Activated CD4-positive, alpha-beta T cell treated with anti-CD3 and anti-CD28 coated beads, Interleukin-2, amount 50 U/mL, for 48 hours (primary cell): ENCODE results near the gene KANTR.
A peak's percentile ranks its signal among the peaks of the same experiment; 100 is the strongest.

Experiments used
- DNase-seq, 2 experiments: peaks; one replicate each; pipeline ENCODE4 v3.0.0-alpha.2; 2020

KANTR gene

GRCh38 chrX:53081925-53082772 lies 11.8 kb upstream of the KANTR start, which contains the start of gene TSPYL2:
TSS of gene TSPYL2 (plus strand) at chrX:53082367. CDS start at chrX:53082499, 132 bp downstream.
- DNase-seq, result peak; percentile 90 to 92

DNA sequence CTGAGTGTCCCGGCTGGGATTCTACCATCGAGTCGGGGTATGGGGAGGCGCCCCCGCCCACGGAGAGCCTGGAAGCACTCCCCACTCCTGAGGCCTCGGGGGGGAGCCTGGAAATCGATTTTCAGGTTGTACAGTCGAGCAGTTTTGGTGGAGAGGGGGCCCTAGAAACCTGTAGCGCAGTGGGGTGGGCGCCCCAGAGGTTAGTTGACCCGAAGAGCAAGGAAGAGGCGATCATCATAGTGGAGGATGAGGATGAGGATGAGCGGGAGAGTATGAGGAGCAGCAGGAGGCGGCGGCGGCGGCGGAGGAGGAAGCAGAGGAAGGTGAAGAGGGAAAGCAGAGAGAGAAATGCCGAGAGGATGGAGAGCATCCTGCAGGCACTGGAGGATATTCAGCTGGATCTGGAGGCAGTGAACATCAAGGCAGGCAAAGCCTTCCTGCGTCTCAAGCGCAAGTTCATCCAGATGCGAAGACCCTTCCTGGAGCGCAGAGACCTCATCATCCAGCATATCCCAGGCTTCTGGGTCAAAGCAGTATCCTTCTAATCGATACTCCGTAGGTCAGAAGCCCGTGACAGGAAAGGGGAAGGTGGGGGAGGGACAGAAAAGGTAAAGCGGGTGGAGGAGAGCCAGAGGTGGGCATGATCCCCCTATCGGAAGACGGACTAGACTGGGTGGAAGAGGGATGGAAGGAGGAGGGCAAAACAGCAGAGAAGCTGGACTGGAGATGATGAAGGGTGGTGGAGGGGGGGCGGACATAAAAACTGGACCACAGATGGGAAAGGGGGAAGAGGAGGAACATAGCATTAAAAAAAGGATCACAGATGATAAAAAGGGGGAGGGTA lies 10.9 kb upstream of the KANTR start:
- no peak for DNase-seq

GRCh38 chrX:53084043-53084570 lies 9.8 kb upstream of the KANTR start:
- DNase-seq, result no peak

GRCh38 chrX:53084863-53085262 lies 9.1 kb upstream of the KANTR start:
- DNase-seq, result no peak

DNA sequence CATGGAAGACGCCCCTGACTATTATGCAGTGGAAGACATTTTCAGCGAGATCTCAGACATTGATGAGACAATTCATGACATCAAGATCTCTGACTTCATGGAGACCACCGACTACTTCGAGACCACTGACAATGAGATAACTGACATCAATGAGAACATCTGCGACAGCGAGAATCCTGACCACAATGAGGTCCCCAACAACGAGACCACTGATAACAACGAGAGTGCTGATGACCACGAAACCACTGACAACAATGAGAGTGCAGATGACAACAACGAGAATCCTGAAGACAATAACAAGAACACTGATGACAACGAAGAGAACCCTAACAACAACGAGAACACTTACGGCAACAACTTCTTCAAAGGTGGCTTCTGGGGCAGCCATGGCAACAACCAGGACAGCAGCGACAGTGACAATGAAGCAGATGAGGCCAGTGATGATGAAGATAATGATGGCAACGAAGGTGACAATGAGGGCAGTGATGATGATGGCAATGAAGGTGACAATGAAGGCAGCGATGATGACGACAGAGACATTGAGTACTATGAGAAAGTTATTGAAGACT lies 8.2 kb upstream of the KANTR start:
- no peak for DNase-seq

DNA sequence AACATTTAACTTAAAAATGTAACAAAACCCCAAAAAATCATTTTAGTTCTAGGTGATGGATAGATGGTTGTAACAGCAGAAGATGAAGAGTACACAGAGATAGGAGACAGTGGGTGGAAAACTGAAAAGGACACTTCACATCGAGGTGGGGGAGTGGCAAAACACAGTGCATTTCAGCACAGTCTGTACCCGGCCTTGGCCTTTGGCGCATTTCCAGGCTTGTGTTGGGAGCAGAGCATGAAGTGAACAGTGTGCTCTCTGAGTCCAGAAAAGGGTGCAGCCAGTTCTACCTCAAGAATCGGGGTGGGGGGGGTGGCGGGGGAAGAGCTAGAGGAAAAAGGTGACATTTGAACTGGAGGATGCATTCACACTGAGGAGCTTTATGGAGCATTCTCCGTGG lies 7.5 kb upstream of the KANTR start:
- DNase-seq, result no peak

DNA sequence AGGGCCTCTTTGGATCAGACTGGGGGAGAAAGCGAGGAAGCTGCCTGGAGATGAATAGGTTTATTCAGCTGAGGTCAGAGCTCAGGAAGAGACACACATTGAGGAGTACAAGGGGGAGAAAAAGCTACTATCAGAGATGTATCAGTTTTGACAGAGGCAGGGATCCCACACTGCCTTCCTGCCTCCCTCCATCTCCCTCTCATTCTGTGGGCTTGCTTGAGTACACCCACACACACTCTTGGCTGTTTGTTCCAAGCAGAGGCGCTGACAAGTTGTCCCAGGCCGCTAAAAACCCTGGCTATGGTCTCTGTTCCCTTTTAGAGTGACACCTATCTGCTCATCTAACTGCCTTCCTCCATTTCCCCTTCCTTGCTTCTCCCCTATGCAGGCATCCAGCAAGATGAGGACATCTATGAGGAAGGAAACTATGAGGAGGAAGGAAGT lies 6.5 kb upstream of the KANTR start:
- DNase-seq, result no peak

- DNase-seq, result peak; percentile 75 to 78
Measured at GRCh38 chrX:53088136-53088974, 5.6 kb upstream of the KANTR start.

DNA sequence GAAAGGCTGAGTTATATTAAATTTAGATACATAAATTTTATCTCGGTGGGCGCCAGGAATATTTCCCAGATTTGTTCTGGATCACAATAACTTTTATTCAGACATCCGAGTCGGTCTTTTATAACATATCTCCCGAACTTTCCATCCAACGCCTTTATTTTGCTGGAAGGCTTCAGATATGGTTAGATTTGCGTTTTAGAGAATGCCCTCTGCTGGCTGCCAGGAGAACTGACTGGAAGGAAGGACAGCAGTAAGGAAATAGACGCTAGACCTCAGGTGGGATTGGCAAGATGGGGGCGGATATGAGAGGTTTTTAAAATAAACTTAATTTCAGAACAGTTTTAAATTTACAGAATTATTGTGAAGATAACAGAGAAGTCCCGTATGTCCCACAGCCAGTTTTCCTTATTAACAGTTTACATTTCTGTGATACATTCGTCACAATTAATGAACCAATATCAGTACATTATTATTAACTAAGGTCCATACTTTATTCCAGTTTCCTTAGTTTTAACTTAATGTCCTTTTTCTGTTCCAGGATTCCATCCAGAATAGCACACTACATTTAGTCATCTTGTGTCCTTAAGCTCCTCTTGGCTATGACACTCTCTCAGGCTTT lies 4.6 kb upstream of the KANTR start:
- no peak for DNase-seq

DNA sequence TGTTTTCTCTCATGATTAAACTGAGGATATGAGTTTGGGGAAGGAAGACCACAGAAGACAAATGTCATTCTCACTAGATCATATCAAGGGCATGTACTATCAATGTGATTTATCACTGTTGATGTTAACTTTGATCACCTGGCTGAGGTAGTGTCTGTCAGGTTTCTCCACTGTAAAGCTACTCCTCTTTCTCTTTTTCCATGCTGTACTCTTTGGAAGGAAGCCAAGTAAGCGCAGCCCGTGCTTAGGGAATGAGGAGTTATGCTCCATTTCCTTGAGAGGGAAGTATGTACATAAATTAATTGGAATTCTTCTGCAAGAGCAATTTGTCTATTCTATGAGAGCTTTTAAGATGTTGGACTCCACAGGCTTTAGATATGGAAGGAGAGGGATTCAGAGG lies 4.0 kb upstream of the KANTR start:
- no peak for DNase-seq

DNA sequence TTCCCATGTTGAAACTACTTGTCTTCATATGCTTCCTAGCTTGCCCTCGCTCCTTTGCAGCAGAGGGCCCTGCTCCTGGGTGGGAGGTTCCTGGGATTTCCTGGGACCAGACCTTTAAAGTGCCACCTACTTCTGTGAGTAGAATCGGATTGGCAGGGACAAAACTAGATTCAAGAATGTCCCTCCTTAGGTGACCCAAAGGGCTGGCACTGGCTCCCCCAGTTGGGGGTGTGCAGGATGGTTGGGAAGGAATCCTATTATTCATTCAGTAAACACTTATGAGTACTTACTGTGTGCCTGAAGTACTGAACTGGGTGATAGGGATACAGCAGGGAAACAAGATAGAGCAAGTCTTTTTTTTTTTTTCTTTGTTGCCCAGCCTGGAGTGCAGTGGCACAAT lies 2.6 kb upstream of the KANTR start:
- no peak for DNase-seq

GRCh38 chrX:53093177-53093655 lies 726 bp upstream of the KANTR start:
- peak; percentile 76 to 83 for DNase-seq

DNA sequence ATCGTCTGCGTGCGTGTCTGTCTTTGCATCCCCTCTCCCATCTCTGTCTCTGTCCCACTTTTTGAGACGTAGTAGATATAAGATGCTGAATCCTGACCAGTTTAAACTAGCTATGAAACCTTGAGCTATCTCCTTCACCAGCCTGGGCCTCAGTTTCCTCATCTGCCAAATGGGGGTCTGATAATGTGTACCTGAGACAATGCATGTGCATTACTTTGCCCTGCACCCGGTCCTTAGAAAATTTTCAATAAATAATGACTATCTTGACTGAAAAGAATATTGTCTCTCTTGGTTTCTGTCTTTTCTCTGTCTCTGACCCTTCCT lies 602 bp downstream of the KANTR start:
- no peak for DNase-seq

DNA sequence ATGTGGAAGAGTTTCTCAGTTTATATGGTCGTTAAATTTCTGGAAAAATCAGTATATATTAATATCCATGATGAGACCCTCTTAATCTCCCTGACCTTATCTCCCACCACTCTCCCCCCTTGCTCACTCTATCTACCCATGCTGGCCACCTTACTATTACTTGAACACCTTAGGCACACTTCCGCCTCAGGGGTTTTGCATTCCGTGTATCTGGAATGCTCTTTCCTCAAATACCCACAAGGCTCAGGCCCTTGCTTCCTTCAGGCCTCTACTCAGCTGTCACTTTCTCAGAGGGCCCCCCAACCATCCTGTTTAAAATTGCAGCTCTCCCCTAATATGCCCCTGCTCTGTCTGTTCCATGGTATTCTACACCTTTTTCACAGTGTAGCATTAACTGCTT lies 1.9 kb downstream of the KANTR start:
- no peak for DNase-seq

GRCh38 chrX:53114864-53115549 lies 21.1 kb downstream of the KANTR start:
- DNase-seq, result no peak

- no peak for DNase-seq
Measured at GRCh38 chrX:53115550-53115874, 21.6 kb downstream of the KANTR start.

DNA sequence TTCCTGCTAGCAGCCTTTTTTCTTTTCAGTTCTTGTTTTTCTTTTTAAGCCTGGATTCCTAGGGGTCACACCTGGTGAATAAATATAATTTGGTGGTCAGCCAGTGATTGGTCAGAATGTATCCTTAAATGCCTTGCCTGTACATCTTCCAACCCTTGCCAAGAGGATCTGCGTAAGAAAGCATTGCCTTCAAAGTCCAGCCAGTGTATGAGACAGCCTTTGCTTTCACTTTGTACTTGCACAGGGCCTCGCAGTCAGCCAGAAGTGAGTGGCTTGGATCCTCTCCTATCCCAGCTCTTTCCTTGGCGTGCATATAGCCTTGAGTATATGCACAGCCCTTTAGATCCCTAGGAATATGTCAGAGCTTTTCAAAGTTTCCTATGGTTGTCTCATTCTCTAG lies 22.2 kb downstream of the KANTR start:
- DNase-seq, result no peak

DNA sequence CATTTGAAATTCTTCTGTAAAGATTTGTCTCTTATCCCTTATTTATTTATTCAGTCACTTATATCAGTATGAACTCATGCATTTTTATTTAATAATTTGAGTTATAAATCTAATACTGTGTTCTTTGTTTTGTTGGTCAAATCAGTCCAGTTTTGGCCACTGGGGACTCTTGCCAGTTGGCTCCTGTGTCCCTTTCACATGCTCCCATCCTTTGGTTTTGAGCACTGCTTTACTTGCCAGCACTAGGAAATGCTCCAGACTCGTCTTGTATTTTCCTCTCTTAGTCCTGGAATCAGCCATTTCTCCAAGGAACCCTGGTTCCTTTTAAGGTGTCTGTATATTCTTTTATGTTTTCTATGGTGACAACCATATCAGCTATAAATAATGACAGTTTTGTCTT lies 28.1 kb downstream of the KANTR start:
- no peak for DNase-seq

- DNase-seq, result no peak
Measured at GRCh38 chrX:53125506-53125905, 31.6 kb downstream of the KANTR start.

- no peak for DNase-seq
Measured at GRCh38 chrX:53126377-53126776, 32.4 kb downstream of the KANTR start.

DNA sequence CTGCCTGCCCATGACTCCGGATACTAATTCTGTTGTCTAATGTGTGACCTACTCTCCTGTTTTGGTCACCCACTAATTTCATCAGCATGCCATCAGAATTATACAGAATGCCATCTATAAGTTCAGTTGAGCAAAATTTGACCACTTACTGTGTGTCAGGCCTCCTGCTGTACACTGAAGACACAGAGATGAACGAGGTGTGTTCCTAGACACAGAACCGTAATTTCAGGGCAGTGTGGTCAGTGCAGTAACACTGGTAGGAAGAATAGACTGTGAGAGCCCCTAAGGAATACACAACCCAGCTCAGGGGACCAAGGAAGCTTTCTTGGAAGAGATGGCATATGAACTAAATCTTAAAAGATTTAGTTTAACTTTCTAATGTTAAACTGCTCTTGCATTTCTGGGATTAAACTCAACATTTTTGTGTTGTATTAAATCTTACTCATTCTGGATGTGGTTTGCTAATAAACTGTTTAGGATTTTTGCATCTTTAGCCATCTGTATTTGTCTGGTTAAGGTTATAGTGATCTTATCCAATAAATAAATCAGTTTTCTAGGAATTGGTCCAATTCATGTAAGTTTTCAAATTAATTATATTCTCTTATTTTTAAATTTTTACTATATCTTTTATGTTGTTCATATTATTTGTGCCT lies 34.3 kb downstream of the KANTR start:
- DNase-seq, result no peak
